GM23338 (cell line): Measurements from ENCODE around the gene CES3. TPM values are rescaled to one million over a fixed set of nuclear protein-coding genes. Genes with fewer than 3 reads are reported as not detected.

ENCODE experiments used
- ATAC-seq: fragments of 200-7000 bp; cut with Tn5 transposase; 3 replicates; pipeline ENCODE4 v1.9.1; 2020
- DNase-seq: peaks from one replicate; pipeline ENCODE4 v3.0.0-alpha.2; 2015; ENCODE audit warnings: low spot score
- H2AFZ ChIP-seq: fragments of 200-600 bp; sonication (generic); 2 replicates; pipeline ENCODE4 v1.8.0; 2016; ENCODE audit warnings: antibody characterized with exemption, mild to moderate bottlenecking, moderate library complexity
- H3F3A ChIP-seq: fragments of 200-600 bp; sonication (generic); replicated peaks from 2 replicates; pipeline ENCODE4 v1.8.0; 2017; ENCODE audit warnings: antibody characterized with exemption, mixed run types, low read depth
- H3K27ac ChIP-seq: fragments of 200-600 bp; sonication (generic); 2 replicates; pipeline ENCODE4 v1.6.1; 2016; ENCODE audit warnings: low read depth
- H3K27me3 ChIP-seq: fragments of 200-600 bp; sonication (generic); 2 replicates; pipeline ENCODE4 v1.8.0; 2016; ENCODE audit warnings: mild to moderate bottlenecking, mixed run types, moderate library complexity; ENCODE audit not compliant: insufficient read depth
- H3K36me3 ChIP-seq: fragments of 200-600 bp; sonication (generic); 2 replicates; pipeline ENCODE4 v1.8.0; 2016; ENCODE audit warnings: mild to moderate bottlenecking; ENCODE audit not compliant: insufficient read depth
- H3K4me1 ChIP-seq: fragments of 200-600 bp; sonication (generic); 2 replicates; pipeline ENCODE4 v1.8.0; 2016; ENCODE audit warnings: mild to moderate bottlenecking, moderate library complexity; ENCODE audit not compliant: insufficient read depth
- H3K4me2 ChIP-seq: fragments of 200-600 bp; sonication (generic); 2 replicates; pipeline ENCODE4 v1.7.1; 2017; ENCODE audit warnings: mixed run types
- H3K4me3 ChIP-seq: fragments of 200-600 bp; sonication (generic); 2 replicates; pipeline ENCODE4 v1.6.1; 2016; ENCODE audit warnings: mixed run types
- H3K79me2 ChIP-seq: fragments of 200-600 bp; sonication (generic); replicated peaks from 2 replicates; pipeline ENCODE4 v1.8.0; 2017; ENCODE audit warnings: mild to moderate bottlenecking; ENCODE audit not compliant: insufficient read depth
- H3K9me2 ChIP-seq: fragments of 200-600 bp; sonication (generic); 2 replicates; pipeline ENCODE4 v1.8.0; 2017; ENCODE audit not compliant: insufficient read depth
- H4K20me1 ChIP-seq: fragments of 200-600 bp; sonication (generic); replicated peaks from 2 replicates; pipeline ENCODE4 v1.8.0; 2017; ENCODE audit warnings: mild to moderate bottlenecking; ENCODE audit not compliant: insufficient read depth
- H3K27ac Mint-ChIP-seq: 2 replicates; pipeline ENCODE4 v1.8.0; 2020; ENCODE audit warnings: inconsistent platforms, mild to moderate bottlenecking, moderate library complexity, mixed read lengths
- H3K27me3 Mint-ChIP-seq: 3 replicates; pipeline ENCODE4 v1.8.0; 2022; ENCODE audit warnings: low read depth, mild to moderate bottlenecking, moderate library complexity, mixed read lengths, inconsistent platforms; ENCODE audit not compliant: insufficient read depth, poor library complexity
- H3K36me3 Mint-ChIP-seq: 3 replicates; pipeline ENCODE4 v1.8.0; 2021; ENCODE audit warnings: low read depth, mild to moderate bottlenecking, inconsistent platforms, moderate library complexity, mixed read lengths
- H3K4me1 Mint-ChIP-seq: 3 replicates; pipeline ENCODE4 v1.8.0; 2020; ENCODE audit warnings: mild to moderate bottlenecking, inconsistent platforms, mixed read lengths
- H3K4me3 Mint-ChIP-seq: 3 replicates; pipeline ENCODE4 v1.8.0; 2021; ENCODE audit warnings: moderate library complexity, mild to moderate bottlenecking, inconsistent platforms, mixed read lengths
- H3K9me3 Mint-ChIP-seq: 3 replicates; pipeline ENCODE4 v1.8.0; 2020; ENCODE audit warnings: moderate library complexity, mild to moderate bottlenecking, inconsistent platforms, mixed read lengths
- CREB1 ChIP-seq: fragments of 250-450 bp; sonication (Bioruptor Pico); IDR thresholded peaks from 2 replicates; pipeline ENCODE4 v1.5.0; 2020; ENCODE audit warnings: low read depth, mild to moderate bottlenecking, moderate library complexity
- CTCF ChIP-seq, 2 experiments: fragments of 200-600 bp in 1 of 2; sonication (generic) in 1 of 2; conservative IDR thresholded peaks; 2 replicates each; pipeline versions ENCODE4 v1.5.1 to v1.6.1; 2016 to 2017; ENCODE audit warnings: antibody characterized with exemption in 2 of 2, low read depth in 2 of 2, mild to moderate bottlenecking in 2 of 2, moderate library complexity in 1 of 2
- ETS1 ChIP-seq: IDR thresholded peaks from 2 replicates; pipeline ENCODE4 v1.6.1; 2016; ENCODE audit warnings: antibody characterized with exemption
- JUNB ChIP-seq: IDR thresholded peaks from one replicate; pipeline ENCODE4 v1.6.1; 2016; ENCODE audit warnings: antibody characterized with exemption; ENCODE audit not compliant: unreplicated experiment
- NANOG ChIP-seq: IDR thresholded peaks from 2 replicates; pipeline ENCODE4 v1.6.1; 2016; ENCODE audit warnings: antibody characterized with exemption, borderline replicate concordance
- POLR2AphosphoS5 ChIP-seq: IDR thresholded peaks from 2 replicates; pipeline ENCODE4 v1.6.1; 2016; ENCODE audit warnings: antibody characterized with exemption, low read depth
- REST ChIP-seq: IDR thresholded peaks from one replicate; pipeline ENCODE4 v1.6.1; 2018; ENCODE audit warnings: antibody characterized with exemption; ENCODE audit not compliant: unreplicated experiment
- STAT1 ChIP-seq: IDR thresholded peaks from one replicate; pipeline ENCODE4 v1.6.1; 2016; ENCODE audit warnings: antibody characterized with exemption; ENCODE audit not compliant: unreplicated experiment
- ZNF114 ChIP-seq: fragments of 250-450 bp; sonication (Bioruptor Pico); IDR thresholded peaks from 2 replicates; pipeline ENCODE4 v1.5.0; 2020; ENCODE audit warnings: mild to moderate bottlenecking, moderate library complexity
- ZNF462 ChIP-seq: fragments of 250-450 bp; sonication (Bioruptor Pico); IDR thresholded peaks from 2 replicates; pipeline ENCODE4 v1.5.0; 2020; ENCODE audit warnings: mild to moderate bottlenecking, moderate library complexity
- polyA plus RNA-seq: library from polyadenylated mRNA; unstranded; fragments of >200 nt; fragmentation: Nextera tagmentation; extraction: Ambion mirVana; gene quantifications from 2 replicates; pipeline ENCODE4 v1.2.1, GENCODE V29; 2016
- total RNA-seq: library from RNA; depleted of rRNA; stranded (reverse); fragments of >200 nt; shearing (Covaris generic); gene quantifications from 2 replicates; pipeline ENCODE4 v1.2.3, GENCODE V29; 2014

CES3 gene
- total and polyA plus RNA-seq, 2 experiments from 2014 or later = 0.55 to 1.0 TPM

- Histone ChIP-seq H3K4me1 (no peaks in the 10 kb centered on the region), H3K4me2 (no peak within 1 kb of the TSS), H3K4me3 (no peak within 1 kb of the TSS), H3F3A (no peaks in the 10 kb centered on the region), H3K27ac (no peak within 1 kb of the TSS), H3K27me3 (peaks cover 12% of the 10 kb centered on the region), H2AFZ (no peak within 1 kb of the TSS), H3K79me2 (no peaks in the 10 kb centered on the region), H3K9me2 (no peaks in the 10 kb centered on the region), H4K20me1 (no peaks in the 10 kb centered on the region), H3K36me3 (no peaks in the 10 kb centered on the region)
- Mint-ChIP-seq H3K9me3 (no peaks in the 10 kb centered on the region), H3K36me3 (no peaks in the 10 kb centered on the region), H3K4me3 (no peak within 1 kb of the TSS), H3K27me3 (peaks cover 15% of the 10 kb centered on the region), H3K4me1 (no peaks in the 10 kb centered on the region; the same call in 2 of the 3 replicates), H3K27ac (no peak within 1 kb of the TSS)
- ATAC-seq (no peak), DNase-seq (no peak)
- no peak for TF ChIP-seq ETS1
- no peak for TF ChIP-seq CTCF (conservative IDR thresholded peaks at IDR 0.05; ENCODE audit: low read depth in 2 of 2)
- TF ChIP-seq ZNF462 (CRISPR knock-in tag) = no peak
- TF ChIP-seq POLR2AphosphoS5 = no peak
- TF ChIP-seq REST = no peak
- no peak for TF ChIP-seq NANOG
- no peak for TF ChIP-seq JUNB
- TF ChIP-seq STAT1 = no peak
- TF ChIP-seq ZNF114 (CRISPR knock-in tag) = no peak
- no peak for TF ChIP-seq CREB1 (CRISPR knock-in tag)
These were observed 42.1 kb upstream of the CES3 start, which contains the start of gene CDH16 for GRCh38 chr16:66918803-66919568. TSS of gene CDH16 (minus strand) at chr16:66918885. CDS start at chr16:66918065, 820 bp downstream.
